ENCODE data around the gene CTIF. TPM values are rescaled to one million over a fixed set of nuclear protein-coding genes. Genes with fewer than 3 reads are reported as not detected.
A peak's percentile ranks its signal among the peaks of the same experiment; 100 is the strongest.

CTIF gene
- 37.9 and 48.5 TPM in 2 replicates for total RNA-seq (ENCODE audit: low replicate concordance)
- long read RNA-seq, partial matches to known transcripts, result 0 of 5 reads
- long read RNA-seq, other reads (novel, unspliced or antisense), result 5 of 5 reads

DNA sequence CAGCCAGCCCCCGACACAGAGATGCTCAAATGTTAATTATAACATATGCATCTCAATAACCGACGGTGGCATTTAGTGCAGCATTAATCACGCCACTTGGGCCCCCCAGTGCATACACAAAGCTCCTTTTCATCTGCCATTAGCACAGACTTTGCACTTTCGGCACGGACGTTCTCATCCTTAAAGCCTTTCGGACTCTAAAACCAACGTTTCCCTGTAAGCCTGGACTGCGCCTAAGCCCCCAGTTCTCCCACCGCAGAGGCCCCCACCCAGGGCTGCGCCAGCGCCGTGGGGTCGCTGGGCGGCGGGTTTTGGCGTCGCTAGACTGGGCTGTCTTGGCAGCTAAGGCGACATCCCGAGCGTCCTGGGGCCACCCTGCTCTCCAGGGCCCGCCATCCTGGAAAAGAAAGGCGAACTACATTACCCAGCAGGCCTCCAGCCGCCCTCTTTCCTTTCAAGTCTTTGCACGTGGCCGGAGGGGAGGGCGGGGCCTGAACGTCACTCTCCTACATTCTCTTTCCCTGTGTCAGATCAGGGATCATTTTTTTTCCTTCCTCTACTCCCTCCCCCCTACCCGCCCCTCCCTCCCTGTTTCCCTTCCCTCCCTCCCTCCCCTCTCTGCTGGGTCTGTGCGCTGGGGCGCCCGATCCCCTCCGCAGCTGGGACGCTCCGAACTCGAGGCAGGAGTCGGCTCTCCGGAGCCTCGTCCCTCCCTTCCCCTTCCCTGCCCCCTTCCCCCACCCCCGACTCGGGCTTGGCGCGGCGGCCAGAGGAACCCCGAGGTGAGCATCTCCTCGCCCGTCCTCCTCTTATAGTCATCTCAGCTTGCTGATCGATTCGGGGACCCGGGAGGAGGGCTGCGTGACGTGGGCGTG is at the start of gene CTIF:
Gene CTIF, plus strand, starts transcription at position 501 of the 875 bp plus-strand sequence. CDS start 80,535 bp downstream, outside the sequence.
- peak; percentile 95 for DNase-seq (ENCODE audit: extremely low spot score, unreplicated experiment)
- no peaks in the 10 kb centered on the region for H3K36me3 Mint-ChIP-seq
- peak within 1 kb of the TSS; percentile 87 for H3K27ac Mint-ChIP-seq
- no peaks in the 10 kb centered on the region for H3K9me3 Mint-ChIP-seq
- peak within 1 kb of the TSS; percentile 93 for H3K4me3 Mint-ChIP-seq
- TF ChIP-seq, protein P1, sequence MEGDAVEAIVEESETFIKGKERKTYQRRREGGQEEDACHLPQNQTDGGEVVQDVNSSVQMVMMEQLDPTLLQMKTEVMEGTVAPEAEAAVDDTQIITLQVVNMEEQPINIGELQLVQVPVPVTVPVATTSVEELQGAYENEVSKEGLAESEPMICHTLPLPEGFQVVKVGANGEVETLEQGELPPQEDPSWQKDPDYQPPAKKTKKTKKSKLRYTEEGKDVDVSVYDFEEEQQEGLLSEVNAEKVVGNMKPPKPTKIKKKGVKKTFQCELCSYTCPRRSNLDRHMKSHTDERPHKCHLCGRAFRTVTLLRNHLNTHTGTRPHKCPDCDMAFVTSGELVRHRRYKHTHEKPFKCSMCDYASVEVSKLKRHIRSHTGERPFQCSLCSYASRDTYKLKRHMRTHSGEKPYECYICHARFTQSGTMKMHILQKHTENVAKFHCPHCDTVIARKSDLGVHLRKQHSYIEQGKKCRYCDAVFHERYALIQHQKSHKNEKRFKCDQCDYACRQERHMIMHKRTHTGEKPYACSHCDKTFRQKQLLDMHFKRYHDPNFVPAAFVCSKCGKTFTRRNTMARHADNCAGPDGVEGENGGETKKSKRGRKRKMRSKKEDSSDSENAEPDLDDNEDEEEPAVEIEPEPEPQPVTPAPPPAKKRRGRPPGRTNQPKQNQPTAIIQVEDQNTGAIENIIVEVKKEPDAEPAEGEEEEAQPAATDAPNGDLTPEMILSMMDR (conservative IDR thresholded peaks at IDR 0.05), result peak; percentile 33
- H3K27me3 Mint-ChIP-seq, result no peaks in the 10 kb centered on the region
- H3K4me1 Mint-ChIP-seq (ENCODE audit: unreplicated experiment), result peaks cover 21% of the 10 kb centered on the region

DNA sequence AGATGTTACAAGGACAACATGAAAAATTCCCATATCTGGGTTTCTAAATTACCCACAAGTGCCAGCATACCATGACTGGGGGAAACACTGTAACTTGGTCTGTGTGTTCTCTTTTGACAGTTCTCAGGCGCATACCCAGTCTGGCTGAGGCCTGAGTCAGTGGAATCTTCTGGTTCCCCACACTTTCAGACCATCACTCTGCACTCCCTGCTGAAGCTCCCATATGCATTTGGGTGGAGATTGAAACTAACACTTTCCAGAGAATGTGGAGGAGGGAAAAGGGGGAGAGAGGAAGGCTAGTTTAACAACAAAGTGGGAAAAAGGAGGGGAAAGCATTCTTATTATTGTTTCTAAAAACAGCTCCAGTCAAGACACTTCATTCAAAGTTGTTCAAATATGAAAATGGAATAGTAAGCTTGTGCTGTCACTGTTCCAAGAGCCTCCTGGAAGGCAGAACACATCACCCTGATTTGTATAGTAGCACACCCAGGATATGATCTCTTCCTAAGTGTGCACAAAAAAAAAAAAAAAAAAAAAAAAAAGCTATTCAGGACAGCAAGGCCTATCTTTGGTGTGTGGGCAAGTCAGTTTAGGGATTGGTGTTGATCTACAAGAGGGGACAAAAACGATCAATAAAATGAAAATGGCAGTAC is 48.1 kb upstream of the CTIF start:
- Mint-ChIP-seq H3K4me3 (no peak overlapping the region), H3K27ac (no peak overlapping the region), H3K27me3 (no peaks in the 10 kb centered on the region), H3K9me3 (peaks cover 4% of the 10 kb centered on the region), H3K4me1 (ENCODE audit: unreplicated experiment) (peaks cover 25% of the 10 kb centered on the region), H3K36me3 (no peaks in the 10 kb centered on the region)
- no peak for DNase-seq (ENCODE audit: extremely low spot score, unreplicated experiment)
- TF ChIP-seq, protein P1 (conservative IDR thresholded peaks at IDR 0.05), result no peak

DNA sequence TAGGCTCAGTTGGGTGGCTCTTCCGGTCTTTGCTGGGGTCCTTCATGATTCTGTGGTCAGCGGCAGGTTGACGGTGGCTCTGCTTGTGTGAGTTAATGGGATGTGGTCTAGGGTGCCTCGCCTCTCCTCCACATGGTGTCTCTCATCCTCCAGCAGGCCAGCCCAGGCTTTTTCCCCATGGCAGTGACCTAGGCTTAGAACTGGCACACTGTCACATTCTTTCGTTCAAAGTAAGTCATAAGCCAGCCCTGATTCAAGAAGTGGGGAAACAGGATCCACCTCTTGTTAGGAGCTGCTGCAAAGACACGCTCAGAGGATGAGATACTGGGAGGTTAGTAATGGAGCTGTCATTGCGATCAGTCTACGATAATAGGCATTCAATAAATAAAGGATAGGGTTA is 46.0 kb upstream of the CTIF start:
- TF ChIP-seq, protein P1 (conservative IDR thresholded peaks at IDR 0.05), result no peak

DNA sequence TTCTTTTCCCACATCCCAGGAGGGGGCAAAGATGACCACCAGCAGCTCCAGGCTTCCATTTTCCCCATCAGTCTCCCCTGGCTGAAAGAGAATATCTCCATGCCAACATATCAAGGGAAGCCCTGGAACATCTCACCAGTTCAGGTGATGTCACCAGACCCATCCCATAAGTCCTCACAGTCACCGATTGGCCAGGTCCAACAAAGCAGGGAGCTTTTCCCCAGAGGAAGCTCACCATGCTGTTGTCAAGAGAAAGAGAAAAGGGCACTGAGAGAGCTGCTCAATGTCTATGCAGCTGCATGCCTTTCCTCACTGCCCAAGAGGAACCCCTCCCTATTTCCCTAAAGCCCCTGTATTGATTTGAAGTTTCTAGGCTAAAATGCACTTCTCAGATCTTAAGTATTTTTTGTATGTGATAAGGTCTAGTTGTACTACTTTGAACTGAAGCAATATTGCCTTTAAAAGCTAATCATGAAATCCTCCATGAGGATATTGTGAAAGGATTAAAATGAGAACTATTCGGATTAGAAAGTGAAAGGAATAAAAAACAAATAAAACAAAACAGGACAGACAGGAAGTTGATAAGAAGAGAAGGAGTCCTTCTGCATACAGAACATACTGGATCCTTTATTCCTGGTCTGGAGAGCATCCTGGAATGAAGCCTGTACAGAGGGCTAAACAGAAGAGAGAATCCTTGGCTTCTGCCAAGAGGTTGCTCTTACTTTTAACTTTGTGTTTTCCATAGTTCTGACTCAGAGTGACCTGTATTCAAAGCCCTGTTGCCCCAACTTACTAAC is 45.2 kb upstream of the CTIF start:
- no peak overlapping the region for H3K27ac Mint-ChIP-seq
- peaks cover 14% of the 10 kb centered on the region for H3K4me1 Mint-ChIP-seq (ENCODE audit: unreplicated experiment)

More for the DNA sequence above, 46.0 kb upstream of the CTIF start:
- Mint-ChIP-seq H3K4me1 (ENCODE audit: unreplicated experiment) (peaks cover 20% of the 10 kb centered on the region), H3K27me3 (no peaks in the 10 kb centered on the region), H3K36me3 (no peaks in the 10 kb centered on the region), H3K27ac (no peak overlapping the region), H3K4me3 (no peak overlapping the region), H3K9me3 (peaks cover 11% of the 10 kb centered on the region)
- DNase-seq (ENCODE audit: extremely low spot score, unreplicated experiment), result no peak

DNA sequence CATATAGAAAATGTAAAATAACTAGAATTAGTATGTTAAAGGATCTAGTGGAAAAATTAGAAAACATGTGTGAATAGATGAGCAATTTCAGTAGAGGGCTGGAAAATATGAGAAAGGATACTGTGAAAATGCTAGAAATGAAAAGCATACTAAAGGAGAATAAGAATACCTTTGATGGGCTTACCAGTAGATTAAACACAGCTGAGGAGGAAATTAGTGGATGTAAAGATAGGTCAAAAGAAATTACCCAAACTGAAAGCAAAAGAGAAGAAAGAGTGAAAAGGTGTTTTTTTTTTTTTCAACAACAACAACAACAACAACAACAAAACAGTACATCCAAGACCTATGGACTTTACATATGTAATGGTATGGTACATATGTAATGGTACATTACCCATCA is 41.0 kb upstream of the CTIF start:
- no peak overlapping the region for H3K4me3 Mint-ChIP-seq
- TF ChIP-seq, protein P1 (conservative IDR thresholded peaks at IDR 0.05), result no peak
- H3K27me3 Mint-ChIP-seq, result peaks cover 3% of the 10 kb centered on the region
- no peaks in the 10 kb centered on the region for H3K36me3 Mint-ChIP-seq
- H3K27ac Mint-ChIP-seq, result no peak overlapping the region
- no peak for DNase-seq (ENCODE audit: extremely low spot score, unreplicated experiment)
- peaks cover 8% of the 10 kb centered on the region for H3K9me3 Mint-ChIP-seq
- peaks cover 6% of the 10 kb centered on the region for H3K4me1 Mint-ChIP-seq (ENCODE audit: unreplicated experiment)

More for the DNA sequence above, 45.2 kb upstream of the CTIF start:
- Mint-ChIP-seq H3K9me3 (peaks cover 11% of the 10 kb centered on the region), H3K36me3 (no peaks in the 10 kb centered on the region), H3K4me3 (no peak overlapping the region), H3K27me3 (no peaks in the 10 kb centered on the region)
- DNase-seq (ENCODE audit: extremely low spot score, unreplicated experiment), result no peak
- TF ChIP-seq, protein P1 (conservative IDR thresholded peaks at IDR 0.05), result no peak
